ENCODE measurements around the gene RAD51B.

GRCh38 chr14:68051146-68051545 lies 231.6 kb downstream of the RAD51B start:
- TF ChIP-seq CTCF (IDR thresholded peaks at IDR 0.05): no peak
- no peak for TF ChIP-seq POLR2A (IDR thresholded peaks at IDR 0.05)
